GM23338 (cell line): ENCODE results near the gene PDE1C. TPM values are rescaled to one million over a fixed set of nuclear protein-coding genes. Genes with fewer than 3 reads are reported as not detected.

Source experiments
- ATAC-seq: fragments of 200-7000 bp; cut with Tn5 transposase; 3 replicates; pipeline ENCODE4 v1.9.1; 2020
- DNase-seq: peaks from one replicate; pipeline ENCODE4 v3.0.0-alpha.2; 2015; ENCODE audit warnings: low spot score
- H2AFZ ChIP-seq: fragments of 200-600 bp; sonication (generic); 2 replicates; pipeline ENCODE4 v1.8.0; 2016; ENCODE audit warnings: antibody characterized with exemption, mild to moderate bottlenecking, moderate library complexity
- H3F3A ChIP-seq: fragments of 200-600 bp; sonication (generic); replicated peaks from 2 replicates; pipeline ENCODE4 v1.8.0; 2017; ENCODE audit warnings: antibody characterized with exemption, mixed run types, low read depth
- H3K27ac ChIP-seq: fragments of 200-600 bp; sonication (generic); 2 replicates; pipeline ENCODE4 v1.6.1; 2016; ENCODE audit warnings: low read depth
- H3K27me3 ChIP-seq: fragments of 200-600 bp; sonication (generic); 2 replicates; pipeline ENCODE4 v1.8.0; 2016; ENCODE audit warnings: mild to moderate bottlenecking, mixed run types, moderate library complexity; ENCODE audit not compliant: insufficient read depth
- H3K36me3 ChIP-seq: fragments of 200-600 bp; sonication (generic); 2 replicates; pipeline ENCODE4 v1.8.0; 2016; ENCODE audit warnings: mild to moderate bottlenecking; ENCODE audit not compliant: insufficient read depth
- H3K4me1 ChIP-seq: fragments of 200-600 bp; sonication (generic); 2 replicates; pipeline ENCODE4 v1.8.0; 2016; ENCODE audit warnings: mild to moderate bottlenecking, moderate library complexity; ENCODE audit not compliant: insufficient read depth
- H3K4me2 ChIP-seq: fragments of 200-600 bp; sonication (generic); 2 replicates; pipeline ENCODE4 v1.7.1; 2017; ENCODE audit warnings: mixed run types
- H3K4me3 ChIP-seq: fragments of 200-600 bp; sonication (generic); 2 replicates; pipeline ENCODE4 v1.6.1; 2016; ENCODE audit warnings: mixed run types
- H3K79me2 ChIP-seq: fragments of 200-600 bp; sonication (generic); replicated peaks from 2 replicates; pipeline ENCODE4 v1.8.0; 2017; ENCODE audit warnings: mild to moderate bottlenecking; ENCODE audit not compliant: insufficient read depth
- H3K9me2 ChIP-seq: fragments of 200-600 bp; sonication (generic); 2 replicates; pipeline ENCODE4 v1.8.0; 2017; ENCODE audit not compliant: insufficient read depth
- H4K20me1 ChIP-seq: fragments of 200-600 bp; sonication (generic); replicated peaks from 2 replicates; pipeline ENCODE4 v1.8.0; 2017; ENCODE audit warnings: mild to moderate bottlenecking; ENCODE audit not compliant: insufficient read depth
- H3K27ac Mint-ChIP-seq: 2 replicates; pipeline ENCODE4 v1.8.0; 2020; ENCODE audit warnings: inconsistent platforms, mild to moderate bottlenecking, moderate library complexity, mixed read lengths
- H3K27me3 Mint-ChIP-seq: 3 replicates; pipeline ENCODE4 v1.8.0; 2022; ENCODE audit warnings: low read depth, mild to moderate bottlenecking, moderate library complexity, mixed read lengths, inconsistent platforms; ENCODE audit not compliant: insufficient read depth, poor library complexity
- H3K36me3 Mint-ChIP-seq: 3 replicates; pipeline ENCODE4 v1.8.0; 2021; ENCODE audit warnings: low read depth, mild to moderate bottlenecking, inconsistent platforms, moderate library complexity, mixed read lengths
- H3K4me1 Mint-ChIP-seq: 3 replicates; pipeline ENCODE4 v1.8.0; 2020; ENCODE audit warnings: mild to moderate bottlenecking, inconsistent platforms, mixed read lengths
- H3K4me3 Mint-ChIP-seq: 3 replicates; pipeline ENCODE4 v1.8.0; 2021; ENCODE audit warnings: moderate library complexity, mild to moderate bottlenecking, inconsistent platforms, mixed read lengths
- H3K9me3 Mint-ChIP-seq: 3 replicates; pipeline ENCODE4 v1.8.0; 2020; ENCODE audit warnings: moderate library complexity, mild to moderate bottlenecking, inconsistent platforms, mixed read lengths
- CREB1 ChIP-seq: fragments of 250-450 bp; sonication (Bioruptor Pico); IDR thresholded peaks from 2 replicates; pipeline ENCODE4 v1.5.0; 2020; ENCODE audit warnings: low read depth, mild to moderate bottlenecking, moderate library complexity
- EZH2 ChIP-seq: fragments of 200-600 bp; sonication (generic); IDR thresholded peaks from one replicate; pipeline ENCODE4 v1.8.0; 2017; ENCODE audit warnings: antibody characterized with exemption, mild to moderate bottlenecking, low read depth; ENCODE audit not compliant: unreplicated experiment
- EZH2phosphoT487 ChIP-seq: fragments of 200-600 bp; sonication (generic); IDR thresholded peaks from one replicate; pipeline ENCODE4 v1.8.1; 2018; ENCODE audit warnings: antibody characterized with exemption; ENCODE audit not compliant: unreplicated experiment
- JUNB ChIP-seq: IDR thresholded peaks from one replicate; pipeline ENCODE4 v1.6.1; 2016; ENCODE audit warnings: antibody characterized with exemption; ENCODE audit not compliant: unreplicated experiment
- POLR2AphosphoS5 ChIP-seq: IDR thresholded peaks from 2 replicates; pipeline ENCODE4 v1.6.1; 2016; ENCODE audit warnings: antibody characterized with exemption, low read depth
- STAT1 ChIP-seq: IDR thresholded peaks from one replicate; pipeline ENCODE4 v1.6.1; 2016; ENCODE audit warnings: antibody characterized with exemption; ENCODE audit not compliant: unreplicated experiment
- ZNF114 ChIP-seq: fragments of 250-450 bp; sonication (Bioruptor Pico); IDR thresholded peaks from 2 replicates; pipeline ENCODE4 v1.5.0; 2020; ENCODE audit warnings: mild to moderate bottlenecking, moderate library complexity
- ZNF331 ChIP-seq: fragments of 250-450 bp; sonication (Bioruptor Pico); IDR thresholded peaks from 2 replicates; pipeline ENCODE4 v1.5.0; 2020; ENCODE audit warnings: low read depth, mild to moderate bottlenecking, moderate library complexity
- polyA plus RNA-seq: library from polyadenylated mRNA; unstranded; fragments of >200 nt; fragmentation: Nextera tagmentation; extraction: Ambion mirVana; gene quantifications from 2 replicates; pipeline ENCODE4 v1.2.1, GENCODE V29; 2016
- total RNA-seq: library from RNA; depleted of rRNA; stranded (reverse); fragments of >200 nt; shearing (Covaris generic); gene quantifications from 2 replicates; pipeline ENCODE4 v1.2.3, GENCODE V29; 2014
- TF ChIP-seq, protein P1 (sequence below): IDR thresholded peaks from 2 replicates; pipeline ENCODE4 v1.6.1; 2016; ENCODE audit warnings: antibody characterized with exemption
- TF ChIP-seq, protein P2 (sequence below): IDR thresholded peaks from one replicate; pipeline ENCODE4 v1.6.1; 2018; ENCODE audit warnings: antibody characterized with exemption; ENCODE audit not compliant: unreplicated experiment
- TF ChIP-seq, protein P3 (sequence below), 2 experiments: fragments of 200-600 bp in 1 of 2; sonication (generic) in 1 of 2; conservative IDR thresholded peaks; 2 replicates each; pipeline versions ENCODE4 v1.5.1 to v1.6.1; 2016 to 2017; ENCODE audit warnings: antibody characterized with exemption in 2 of 2, low read depth in 2 of 2, mild to moderate bottlenecking in 2 of 2, moderate library complexity in 1 of 2

PDE1C gene
- total and polyA plus RNA-seq, 2 experiments from 2014 or later, result 0.28 TPM; not detected in 1

DNA sequence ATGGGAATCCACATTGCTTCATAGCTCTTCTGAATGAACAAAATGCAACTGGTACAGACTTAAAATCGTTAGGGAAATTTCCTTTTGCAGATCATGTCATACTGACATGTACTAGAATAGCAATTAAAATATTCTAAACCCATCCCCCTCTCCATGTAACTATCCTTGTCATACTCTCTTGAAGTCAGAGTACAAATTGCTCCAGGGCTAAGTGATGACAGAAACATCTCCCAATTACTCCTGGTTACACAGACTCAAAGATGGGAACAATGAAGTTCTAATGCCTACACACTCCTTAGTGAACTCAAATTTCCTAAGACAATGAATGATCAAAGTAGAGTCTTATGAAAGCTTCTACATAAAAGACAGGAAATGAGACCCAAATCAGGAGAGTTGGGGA, 87.2 kb downstream of the PDE1C start:
- no peaks in the 10 kb centered on the region for H3F3A ChIP-seq
- H3K4me2 ChIP-seq, result no peak overlapping the region
- H3K27ac ChIP-seq, result no peak overlapping the region
- peaks cover 6% of the 10 kb centered on the region; the same call in 2 of the 3 replicates for H3K4me1 Mint-ChIP-seq
- H4K20me1 ChIP-seq, result no peaks in the 10 kb centered on the region
- no peaks in the 10 kb centered on the region for H3K27me3 ChIP-seq
- peaks cover 10% of the 10 kb centered on the region; the same call in 2 of the 3 replicates for H3K9me3 Mint-ChIP-seq
- no peaks in the 10 kb centered on the region for H3K36me3 ChIP-seq
- H3K79me2 ChIP-seq, result no peaks in the 10 kb centered on the region
- peaks cover 1% of the 10 kb centered on the region for H3K27me3 Mint-ChIP-seq
- peaks cover 6% of the 10 kb centered on the region; the same call in 2 of the 3 replicates for H3K36me3 Mint-ChIP-seq
- DNase-seq (no peak), ATAC-seq (no peak)
- H3K9me2 ChIP-seq, result 0 out of 2 replicates have a peak, but pooled peaks cover 7% of the 10 kb centered on the region
- TF ChIP-seq STAT1 (no peak), POLR2AphosphoS5 (no peak), ZNF331 (CRISPR knock-in tag) (no peak), CREB1 (CRISPR knock-in tag) (no peak), JUNB (no peak)
- TF ChIP-seq, protein P1, sequence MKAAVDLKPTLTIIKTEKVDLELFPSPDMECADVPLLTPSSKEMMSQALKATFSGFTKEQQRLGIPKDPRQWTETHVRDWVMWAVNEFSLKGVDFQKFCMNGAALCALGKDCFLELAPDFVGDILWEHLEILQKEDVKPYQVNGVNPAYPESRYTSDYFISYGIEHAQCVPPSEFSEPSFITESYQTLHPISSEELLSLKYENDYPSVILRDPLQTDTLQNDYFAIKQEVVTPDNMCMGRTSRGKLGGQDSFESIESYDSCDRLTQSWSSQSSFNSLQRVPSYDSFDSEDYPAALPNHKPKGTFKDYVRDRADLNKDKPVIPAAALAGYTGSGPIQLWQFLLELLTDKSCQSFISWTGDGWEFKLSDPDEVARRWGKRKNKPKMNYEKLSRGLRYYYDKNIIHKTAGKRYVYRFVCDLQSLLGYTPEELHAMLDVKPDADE, result no peak
- TF ChIP-seq, protein P2, sequence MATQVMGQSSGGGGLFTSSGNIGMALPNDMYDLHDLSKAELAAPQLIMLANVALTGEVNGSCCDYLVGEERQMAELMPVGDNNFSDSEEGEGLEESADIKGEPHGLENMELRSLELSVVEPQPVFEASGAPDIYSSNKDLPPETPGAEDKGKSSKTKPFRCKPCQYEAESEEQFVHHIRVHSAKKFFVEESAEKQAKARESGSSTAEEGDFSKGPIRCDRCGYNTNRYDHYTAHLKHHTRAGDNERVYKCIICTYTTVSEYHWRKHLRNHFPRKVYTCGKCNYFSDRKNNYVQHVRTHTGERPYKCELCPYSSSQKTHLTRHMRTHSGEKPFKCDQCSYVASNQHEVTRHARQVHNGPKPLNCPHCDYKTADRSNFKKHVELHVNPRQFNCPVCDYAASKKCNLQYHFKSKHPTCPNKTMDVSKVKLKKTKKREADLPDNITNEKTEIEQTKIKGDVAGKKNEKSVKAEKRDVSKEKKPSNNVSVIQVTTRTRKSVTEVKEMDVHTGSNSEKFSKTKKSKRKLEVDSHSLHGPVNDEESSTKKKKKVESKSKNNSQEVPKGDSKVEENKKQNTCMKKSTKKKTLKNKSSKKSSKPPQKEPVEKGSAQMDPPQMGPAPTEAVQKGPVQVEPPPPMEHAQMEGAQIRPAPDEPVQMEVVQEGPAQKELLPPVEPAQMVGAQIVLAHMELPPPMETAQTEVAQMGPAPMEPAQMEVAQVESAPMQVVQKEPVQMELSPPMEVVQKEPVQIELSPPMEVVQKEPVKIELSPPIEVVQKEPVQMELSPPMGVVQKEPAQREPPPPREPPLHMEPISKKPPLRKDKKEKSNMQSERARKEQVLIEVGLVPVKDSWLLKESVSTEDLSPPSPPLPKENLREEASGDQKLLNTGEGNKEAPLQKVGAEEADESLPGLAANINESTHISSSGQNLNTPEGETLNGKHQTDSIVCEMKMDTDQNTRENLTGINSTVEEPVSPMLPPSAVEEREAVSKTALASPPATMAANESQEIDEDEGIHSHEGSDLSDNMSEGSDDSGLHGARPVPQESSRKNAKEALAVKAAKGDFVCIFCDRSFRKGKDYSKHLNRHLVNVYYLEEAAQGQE, result no peak
- peaks cover 3% of the 10 kb centered on the region; the same call in 1 of the 2 replicates for H3K4me1 ChIP-seq
- H3K4me3 Mint-ChIP-seq, result no peak overlapping the region
- H3K27ac Mint-ChIP-seq, result no peak overlapping the region
- 0 out of 2 replicates have a peak overlapping the region, but pooled peaks have one; percentile 11 for H2AFZ ChIP-seq
- no peak overlapping the region for H3K4me3 ChIP-seq

DNA sequence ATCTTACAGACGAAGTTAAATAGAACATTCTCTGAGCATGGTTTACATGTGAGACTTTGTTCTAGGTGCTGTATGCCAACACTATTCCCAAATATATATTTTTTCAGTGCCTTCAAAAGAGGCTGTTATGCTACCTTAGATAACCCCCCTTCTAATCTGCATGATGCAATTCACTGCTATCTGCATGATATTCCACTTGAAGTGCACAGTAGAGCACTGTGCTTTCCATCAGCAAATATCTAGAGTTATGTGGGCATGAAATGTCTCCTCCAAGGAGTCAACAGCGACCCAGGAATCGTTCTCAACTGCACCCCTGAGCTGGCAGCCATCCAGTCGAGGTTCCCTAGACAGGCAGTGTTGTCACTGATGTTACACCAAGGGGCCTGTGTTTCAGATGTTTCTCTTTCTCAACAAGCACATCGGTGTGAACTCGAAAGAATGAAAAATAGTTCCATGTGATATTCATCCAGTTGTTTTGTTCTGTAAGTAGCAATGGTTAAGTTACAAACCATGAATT, 88.3 kb downstream of the PDE1C start:
- no peaks in the 10 kb centered on the region for H3F3A ChIP-seq
- no peak for TF ChIP-seq EZH2phosphoT487
- TF ChIP-seq, protein P2, result no peak
- no peak for TF ChIP-seq EZH2
- no peak for TF ChIP-seq ZNF114 (CRISPR knock-in tag)
- no peak for TF ChIP-seq ZNF331 (CRISPR knock-in tag)
- TF ChIP-seq CREB1 (CRISPR knock-in tag), result no peak
- TF ChIP-seq, protein P3, sequence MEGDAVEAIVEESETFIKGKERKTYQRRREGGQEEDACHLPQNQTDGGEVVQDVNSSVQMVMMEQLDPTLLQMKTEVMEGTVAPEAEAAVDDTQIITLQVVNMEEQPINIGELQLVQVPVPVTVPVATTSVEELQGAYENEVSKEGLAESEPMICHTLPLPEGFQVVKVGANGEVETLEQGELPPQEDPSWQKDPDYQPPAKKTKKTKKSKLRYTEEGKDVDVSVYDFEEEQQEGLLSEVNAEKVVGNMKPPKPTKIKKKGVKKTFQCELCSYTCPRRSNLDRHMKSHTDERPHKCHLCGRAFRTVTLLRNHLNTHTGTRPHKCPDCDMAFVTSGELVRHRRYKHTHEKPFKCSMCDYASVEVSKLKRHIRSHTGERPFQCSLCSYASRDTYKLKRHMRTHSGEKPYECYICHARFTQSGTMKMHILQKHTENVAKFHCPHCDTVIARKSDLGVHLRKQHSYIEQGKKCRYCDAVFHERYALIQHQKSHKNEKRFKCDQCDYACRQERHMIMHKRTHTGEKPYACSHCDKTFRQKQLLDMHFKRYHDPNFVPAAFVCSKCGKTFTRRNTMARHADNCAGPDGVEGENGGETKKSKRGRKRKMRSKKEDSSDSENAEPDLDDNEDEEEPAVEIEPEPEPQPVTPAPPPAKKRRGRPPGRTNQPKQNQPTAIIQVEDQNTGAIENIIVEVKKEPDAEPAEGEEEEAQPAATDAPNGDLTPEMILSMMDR (conservative IDR thresholded peaks at IDR 0.05; ENCODE audit: low read depth in 2 of 2), result no peak
- no peak for TF ChIP-seq POLR2AphosphoS5
- no peak for TF ChIP-seq JUNB
- TF ChIP-seq STAT1, result no peak

More for the DNA sequence above, 88.3 kb downstream of the PDE1C start:
- Histone ChIP-seq H4K20me1 (no peaks in the 10 kb centered on the region), H3K4me2 (no peak overlapping the region), H3K27ac (no peak overlapping the region), H3K27me3 (no peaks in the 10 kb centered on the region), H3K36me3 (no peaks in the 10 kb centered on the region), H3K79me2 (no peaks in the 10 kb centered on the region), H3K4me1 (peaks cover under 1% of the 10 kb centered on the region; the same call in 1 of the 2 replicates), H2AFZ (no peak overlapping the region), H3K9me2 (0 out of 2 replicates have a peak, but pooled peaks cover 7% of the 10 kb centered on the region), H3K4me3 (no peak overlapping the region)
- H3K4me3 Mint-ChIP-seq, result no peak overlapping the region
- no peak for ATAC-seq
- no peak overlapping the region for H3K27ac Mint-ChIP-seq
- no peak for DNase-seq
- peaks cover 6% of the 10 kb centered on the region; the same call in 2 of the 3 replicates for H3K36me3 Mint-ChIP-seq
- H3K27me3 Mint-ChIP-seq, result peaks cover 1% of the 10 kb centered on the region
- H3K9me3 Mint-ChIP-seq, result peaks cover 13% of the 10 kb centered on the region; the same call in 2 of the 3 replicates
- peaks cover 6% of the 10 kb centered on the region; the same call in 2 of the 3 replicates for H3K4me1 Mint-ChIP-seq
